Measurements from ENCODE around the gene IMPA2. TPM values are rescaled to one million over a fixed set of nuclear protein-coding genes. Genes with fewer than 3 reads are reported as not detected.

The IMPA2 gene
- total and polyA plus RNA-seq, 10 of the 15 experiments (the other 5 are each of a cell fraction or from before 2014, with no cell fraction given): 0.24 to 21.0 (median 11.4) TPM

DNA sequence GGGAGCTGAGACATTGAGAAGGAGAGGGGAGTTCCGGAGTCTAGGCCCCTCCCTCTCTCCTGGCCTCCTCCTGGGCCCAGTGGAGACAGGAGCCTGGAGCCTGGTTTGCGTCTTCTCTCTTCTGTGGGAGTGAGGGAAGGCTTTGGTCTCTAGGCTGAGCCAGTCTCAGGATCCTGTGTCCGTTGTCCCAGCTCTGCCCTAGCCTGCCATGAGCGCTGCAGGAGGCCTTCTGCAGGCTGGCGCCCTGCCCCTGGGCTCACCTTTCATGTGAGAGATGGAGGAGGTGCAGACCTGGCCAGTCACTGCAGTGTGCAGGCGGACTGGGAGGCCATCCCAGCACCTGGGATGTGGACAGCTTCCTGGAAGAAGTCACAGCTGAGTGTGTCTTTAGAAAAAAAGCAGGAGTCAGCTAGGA is 8.7 kb downstream of the IMPA2 start (continued):
- TF ChIP-seq CTCF (IDR thresholded peaks at IDR 0.05 in 2 of 3, conservative IDR thresholded peaks at IDR 0.05 in 1 of 3; ENCODE audit: control insufficient read depth in 2 of 3, extremely low read depth in 1 of 3, insufficient read depth in 1 of 3, low read depth in 3 of 3, low read length in 3 of 3) (no peak), BCL3 (IDR thresholded peaks at IDR 0.05; ENCODE audit: borderline replicate concordance, insufficient read depth, low read depth, low read length, poor library complexity, severe bottlenecking) (no peak), MYB (IDR thresholded peaks at IDR 0.05; ENCODE audit: borderline replicate concordance, low read depth, low read length) (no peak), SIX5 (IDR thresholded peaks at IDR 0.05; ENCODE audit: low read depth, low read length, severe bottlenecking) (no peak)

GRCh38 chr18:11990539-11990938 is 9.2 kb downstream of the IMPA2 start:
- Histone ChIP-seq H3K27ac (ENCODE audit: control insufficient read depth, insufficient read depth) (no peak overlapping the region), H3K4me1 (ENCODE audit: control insufficient read depth, insufficient read depth, low read length) (peaks cover 1% of the 10 kb centered on the region), H3K4me2 (ENCODE audit: control insufficient read depth, insufficient read depth) (no peak overlapping the region), H3K9me3 (replicated peaks; ENCODE audit: control insufficient read depth, insufficient read depth, low read length) (no peaks in the 10 kb centered on the region), H4K20me1 (ENCODE audit: control insufficient read depth, insufficient read depth) (no peaks in the 10 kb centered on the region), H3K9ac (ENCODE audit: control insufficient read depth, insufficient read depth, low read length) (no peak overlapping the region), H2AFZ (ENCODE audit: control insufficient read depth, low read depth, low read length) (no peak overlapping the region), H3K27me3 (replicated peaks in 1 of 2; ENCODE audit: control insufficient read depth in 2 of 2, insufficient read depth in 2 of 2, low read length in 1 of 2) (no peaks in the 10 kb centered on the region), H3K36me3 (ENCODE audit: control insufficient read depth in 2 of 2, insufficient read depth in 2 of 2, low read length in 1 of 2) (no peaks in the 10 kb centered on the region), H3K79me2 (ENCODE audit: control insufficient read depth, insufficient read depth, low read length) (no peaks in the 10 kb centered on the region), H3K4me3 (no peak overlapping the region)
- intact Hi-C loops (cut with micrococcal nuclease; ENCODE audit: unreplicated experiment) (no loop called here), in situ Hi-C loops (cut with MboI) (no loop called here)
- POLR2A ChIA-PET: no interaction called here
- CTCF ChIA-PET: interaction anchor here (0.6 to 1.7 kb wide), 2 partner anchors 52 to 585 kb away, joined by 3 to 5 read pairs; no protein-coding TSS in a partner anchor
- RAD21 ChIA-PET (ENCODE audit: unreplicated experiment): interaction anchor here (2.6 kb wide), 1 partner anchor 53 kb away, joined by 8 read pairs; no protein-coding TSS in a partner anchor
- no TSS peak for BruUV-seq (replicated peaks)
- SMC1A ChIA-PET (ENCODE audit: uncharacterized antibody, unreplicated experiment): no interaction called here
- TF ChIP-seq ZBED1 (IDR thresholded peaks at IDR 0.05; ENCODE audit: borderline replicate concordance) (no peak), BCL3 (IDR thresholded peaks at IDR 0.05; ENCODE audit: borderline replicate concordance, insufficient read depth, low read depth, low read length, poor library complexity, severe bottlenecking) (no peak), NBN (IDR thresholded peaks at IDR 0.05) (no peak), WRNIP1 (IDR thresholded peaks at IDR 0.05; ENCODE audit: borderline replicate concordance, low read depth, low read length) (no peak)
- 64% methylated on average over 9 of the region's 9 CpGs for WGBS (ENCODE audit: insufficient coverage, insufficient replicate concordance, low lambda C conversion rate, missing lambda C conversion rate)
- FAIRE-seq (no peak), ATAC-seq (no peak), DNase-seq (ENCODE audit: low read depth, low spot score) (no peak)

Measured in GM12878 (cell line).